IPS-NIHi11 (cell line): Measurements from ENCODE around the gene TXNRD2.
"Not testable (repeated sequence)": the region's sequence is repeated elsewhere in the genome, so short reads cannot be mapped to it uniquely, and the experiment has no call there.

Experiments used
- DNase-seq: peaks from one replicate; pipeline ENCODE4 v3.0.0; 2012; ENCODE audit warnings: mixed read lengths, low spot score

The TXNRD2 gene

DNA sequence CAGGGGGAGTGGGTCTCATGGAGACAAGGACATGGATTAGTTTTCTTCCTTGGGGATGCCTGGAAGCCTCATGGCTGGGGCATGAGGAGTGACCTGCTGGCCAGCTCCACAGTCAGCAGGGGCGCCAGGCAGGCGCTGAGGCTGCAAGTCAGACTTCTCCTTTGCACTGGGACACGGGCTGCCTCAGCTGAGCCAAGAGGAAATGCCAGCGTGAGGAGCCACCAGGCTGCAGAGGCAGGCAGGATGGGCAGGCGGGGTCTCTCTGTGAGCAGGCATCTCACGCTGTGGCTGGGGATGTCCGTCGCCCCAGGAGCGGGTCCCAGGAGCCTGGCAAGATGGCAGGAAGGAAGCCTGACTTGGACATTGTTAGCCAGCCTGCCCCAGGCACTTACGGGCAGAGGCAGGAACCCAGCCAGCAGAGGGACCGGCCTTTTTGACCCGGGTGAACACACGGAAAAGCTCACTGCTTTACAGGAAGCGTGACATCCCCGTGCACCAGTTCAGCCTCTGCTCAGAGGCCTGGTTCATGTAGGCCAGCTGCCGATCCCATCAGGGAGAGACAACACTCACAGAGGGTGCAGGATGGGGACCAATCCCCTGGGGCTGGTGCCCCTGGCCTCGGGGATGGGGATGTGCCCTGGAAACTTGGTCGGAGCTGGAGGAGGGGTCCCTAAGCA lies 97.1 kb downstream of the TXNRD2 start:
- DNase-seq: no peak

DNA sequence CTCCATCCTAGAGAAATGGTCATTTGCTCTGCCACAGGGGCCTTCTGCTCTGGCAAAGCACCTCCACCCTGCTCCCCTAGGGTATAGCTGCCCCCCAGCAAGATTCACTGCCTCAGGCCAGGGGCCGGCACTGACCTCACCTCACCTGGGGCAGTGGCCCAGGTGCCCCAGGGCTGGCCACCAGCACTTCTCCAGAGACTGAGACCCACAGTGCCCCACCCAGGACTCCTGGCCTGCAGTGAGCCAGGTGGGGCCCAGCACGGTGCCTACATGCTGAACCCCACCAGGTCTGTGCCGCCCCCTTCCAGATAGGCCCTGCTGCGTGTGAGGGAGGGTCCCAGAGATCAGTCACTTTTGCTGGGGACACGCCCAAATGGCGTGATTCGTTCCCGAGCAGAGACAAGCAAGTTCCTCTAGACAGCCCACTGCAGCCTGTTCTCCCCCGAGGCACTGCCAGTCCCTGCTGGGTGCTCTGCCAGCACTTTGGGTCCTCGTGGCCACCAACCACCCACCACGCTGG lies 97.7 kb downstream of the TXNRD2 start:
- no peak for DNase-seq

GRCh38 chr22:19843107-19843856 lies 98.3 kb downstream of the TXNRD2 start:
- DNase-seq: no peak

DNA sequence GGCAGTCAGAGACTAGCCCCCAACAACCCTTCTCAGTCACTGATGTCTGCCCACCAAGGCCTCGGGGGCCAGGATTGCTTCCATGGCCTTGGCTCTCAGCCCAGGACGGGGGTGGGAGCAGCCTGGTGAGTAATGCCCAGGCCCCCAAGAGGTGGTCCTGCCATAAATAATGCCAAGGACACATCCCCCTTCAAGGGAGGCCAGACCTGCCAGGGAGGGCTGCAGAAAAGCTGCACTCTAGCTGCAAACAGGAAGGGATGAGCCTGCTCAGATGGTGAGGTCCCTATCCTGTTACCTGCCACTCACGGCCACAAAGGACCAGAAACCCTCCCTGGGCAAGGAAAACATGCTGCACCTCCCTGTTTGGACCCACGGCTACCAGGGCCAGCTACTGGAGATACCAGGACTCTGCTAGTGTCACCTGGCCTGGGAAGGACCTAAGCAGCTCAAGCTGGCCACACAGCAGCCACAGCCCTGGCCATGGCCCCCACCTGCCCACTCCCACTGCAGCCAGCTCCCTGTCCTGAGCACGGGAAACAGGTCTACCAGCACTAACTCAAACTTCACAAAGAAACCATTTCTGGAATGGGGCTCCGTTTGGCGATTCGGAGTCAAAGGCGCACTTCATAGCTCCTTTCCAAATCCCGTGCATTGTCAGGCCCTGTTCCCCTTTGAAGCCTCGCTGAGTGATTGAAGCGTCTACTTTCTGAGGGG lies 99.1 kb downstream of the TXNRD2 start:
- no peak for DNase-seq

- no peak for DNase-seq
These were observed 99.8 kb downstream of the TXNRD2 start for GRCh38 chr22:19841641-19842392.

- no peak for DNase-seq
These were observed 100.5 kb downstream of the TXNRD2 start for GRCh38 chr22:19840955-19841640.

- no peak for DNase-seq
These were observed 101.6 kb downstream of the TXNRD2 start for GRCh38 chr22:19840059-19840458.

DNA sequence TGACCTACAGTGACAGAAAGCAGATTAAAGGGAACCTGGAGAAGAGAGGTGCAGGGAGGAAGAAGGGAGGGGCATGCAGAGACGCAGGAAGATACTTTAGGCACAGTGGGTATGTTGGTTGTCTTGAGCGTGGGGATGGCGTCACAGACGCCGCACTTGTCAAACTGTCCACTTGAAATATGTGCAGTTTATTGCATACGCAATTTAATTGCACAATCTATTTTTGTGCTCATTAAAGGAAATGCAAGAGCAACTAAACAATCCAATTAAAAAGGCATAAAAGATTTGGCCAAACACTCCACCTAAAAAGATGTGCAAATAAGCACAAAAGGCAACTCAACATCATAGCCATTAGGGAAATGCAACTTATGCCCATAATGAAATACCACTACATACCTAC lies 103.7 kb downstream of the TXNRD2 start:
- DNase-seq: no peak

DNA sequence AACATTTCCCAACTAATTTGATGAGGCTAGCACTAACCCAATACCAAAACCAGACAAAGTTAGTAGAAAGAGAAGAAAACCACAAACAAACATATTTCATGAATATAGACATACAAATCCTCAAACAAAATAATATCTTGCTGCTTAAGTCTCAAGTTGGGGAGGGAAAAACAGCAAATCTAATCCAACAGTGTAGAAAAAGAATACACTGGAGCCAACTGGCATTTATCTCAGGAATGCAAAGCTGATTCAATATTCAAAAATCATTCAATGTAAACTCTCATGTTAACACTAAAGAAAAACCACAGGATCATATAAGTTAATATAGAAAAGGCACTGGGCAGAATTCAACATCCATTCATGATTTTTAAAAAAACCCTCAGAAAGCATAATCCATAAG lies 105.1 kb downstream of the TXNRD2 start:
- no peak for DNase-seq

GRCh38 chr22:19834599-19834998 lies 107.0 kb downstream of the TXNRD2 start:
- DNase-seq: no peak

GRCh38 chr22:19833327-19833726 lies 108.3 kb downstream of the TXNRD2 start:
- not testable (repeated sequence) for DNase-seq

DNA sequence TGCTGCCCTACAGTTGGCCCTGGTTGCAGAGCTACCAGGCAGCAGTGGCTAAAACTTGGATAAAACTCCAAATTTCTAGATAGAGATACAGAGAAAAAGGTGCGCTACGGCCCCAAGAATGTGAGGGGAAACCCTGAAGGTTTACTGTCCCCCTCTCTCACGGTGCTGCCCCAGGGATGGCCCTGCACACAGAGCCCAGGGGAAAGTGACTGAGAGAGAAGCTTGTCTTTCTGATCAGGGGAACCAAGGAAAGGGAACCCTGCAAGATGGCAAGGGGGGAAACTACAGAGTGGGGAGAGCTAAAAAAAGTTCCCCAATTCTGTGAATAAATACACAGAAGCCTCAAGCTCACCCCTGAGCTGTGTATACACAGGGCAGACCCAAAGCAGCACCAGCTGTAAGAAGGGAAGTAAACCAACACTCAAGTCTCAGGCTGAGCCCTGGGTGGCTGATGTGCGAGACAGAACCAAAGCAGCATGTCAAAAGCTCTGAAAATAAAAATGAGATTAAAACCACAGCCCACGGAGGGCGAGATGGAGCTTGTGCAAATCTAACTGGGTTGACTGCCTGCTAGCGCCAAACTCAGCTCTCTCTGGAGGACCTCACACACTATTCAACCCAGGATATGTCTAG lies 109.0 kb downstream of the TXNRD2 start:
- no peak for DNase-seq

DNA sequence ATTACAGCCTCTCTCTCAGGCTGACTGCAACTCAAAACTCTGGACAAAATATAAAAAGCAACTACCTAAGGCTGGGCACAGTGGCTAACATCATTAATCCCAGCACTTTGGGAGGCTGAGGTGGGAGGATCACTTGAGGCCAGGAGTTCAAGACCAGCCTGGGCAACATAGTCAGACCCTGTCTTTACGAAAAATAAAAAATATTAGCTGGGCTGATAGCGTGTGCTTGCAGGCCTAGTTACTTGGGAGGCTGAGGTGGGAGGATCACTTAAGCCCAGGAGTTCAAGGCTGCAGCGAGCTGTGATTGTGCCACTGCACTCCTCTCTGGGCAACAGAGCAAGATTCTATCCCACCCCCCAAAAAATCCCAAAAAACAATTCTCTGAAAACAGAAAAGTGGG lies 109.6 kb downstream of the TXNRD2 start:
- DNase-seq: not testable (repeated sequence)

DNA sequence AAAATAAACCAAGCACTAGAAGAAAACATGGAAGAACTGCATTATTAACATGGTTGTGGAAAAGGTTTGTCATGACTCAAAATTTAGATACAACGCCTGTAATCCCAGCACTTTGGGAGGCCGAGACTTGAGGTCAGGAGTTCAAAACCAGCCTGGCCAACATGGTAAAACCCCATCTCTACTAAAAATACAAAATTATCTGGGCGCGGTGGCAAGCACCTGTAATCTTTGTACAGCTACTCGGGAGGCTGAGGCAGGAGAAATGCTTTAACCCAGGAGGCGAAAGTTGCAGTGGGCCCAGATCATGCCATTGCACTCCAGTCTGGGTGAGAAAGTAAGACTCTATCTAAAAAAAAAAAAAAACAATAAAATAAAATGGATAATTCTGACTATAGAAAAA lies 110.6 kb downstream of the TXNRD2 start:
- no peak for DNase-seq

GRCh38 chr22:19828035-19828401 lies 113.6 kb downstream of the TXNRD2 start:
- DNase-seq: no peak

DNA sequence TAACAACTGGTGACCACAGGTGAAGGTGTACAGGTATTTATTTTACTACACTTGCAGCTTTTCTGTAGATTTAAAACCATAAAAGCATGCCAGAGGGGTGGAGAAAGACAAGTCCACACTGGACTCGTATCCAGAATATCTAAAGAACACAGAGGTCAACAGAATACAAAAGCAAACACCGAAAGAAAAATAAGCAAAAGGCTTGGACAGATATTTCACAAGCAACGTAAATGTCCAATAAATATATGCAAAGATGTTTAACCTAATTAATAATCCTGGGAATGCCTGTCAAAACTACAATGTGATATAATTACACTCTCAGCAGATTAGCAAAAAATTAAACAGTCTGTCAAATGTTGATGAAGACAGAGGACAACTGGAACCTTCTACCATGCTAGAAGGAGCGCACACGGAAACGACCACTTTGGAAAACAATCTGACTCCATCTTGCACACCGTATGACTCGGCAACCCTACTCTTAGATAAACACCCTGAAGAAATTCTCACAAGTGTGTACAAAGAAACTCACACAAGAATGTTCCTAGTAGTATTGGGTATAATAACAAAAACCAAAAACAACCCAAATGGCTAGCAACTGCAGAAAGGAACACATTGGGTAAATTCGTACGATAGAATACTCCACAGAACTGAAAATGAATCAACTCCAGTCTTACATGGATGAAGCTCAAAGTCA lies 114.1 kb downstream of the TXNRD2 start:
- no peak for DNase-seq

- no peak for DNase-seq
These were observed 115.0 kb downstream of the TXNRD2 start for GRCh38 chr22:19826619-19826950.

GRCh38 chr22:19825904-19826618 lies 115.6 kb downstream of the TXNRD2 start:
- DNase-seq: no peak
